Measurements from ENCODE around the gene RTKN.

- TF ChIP-seq POLR2A (IDR thresholded peaks at IDR 0.05; ENCODE audit: low read length): no peak
- TF ChIP-seq GATA1 (IDR thresholded peaks at IDR 0.05; ENCODE audit: low read depth, low read length): no peak
Measured at GRCh38 chr2:74414881-74415761, 26.6 kb downstream of the RTKN start.
